Pulmonary artery endothelial cell (primary cell): ENCODE results near the gene SETD3. TPM values are rescaled to one million over a fixed set of nuclear protein-coding genes. Genes with fewer than 3 reads are reported as not detected.

Source experiments
- DNase-seq: peaks from one replicate; pipeline ENCODE4 v3.0.0-alpha.2; 2011; ENCODE audit warnings: low read depth, low spot score
- total RNA-seq: library from RNA; depleted of rRNA; stranded (reverse); fragments of >200 nt; gene quantifications from 2 replicates; pipeline ENCODE4 v1.2.3, GENCODE V29; 2014

SETD3 gene
- total RNA-seq, 1 donor from 2014 or later = 54.1 TPM

- DNase-seq = no peak
These were observed 17.2 kb upstream of the SETD3 start for GRCh38 chr14:99497894-99498293.

- no peak for DNase-seq
These were observed 16.7 kb upstream of the SETD3 start for GRCh38 chr14:99497341-99497740.

- no peak for DNase-seq
These were observed 3.4 kb upstream of the SETD3 start for GRCh38 chr14:99484106-99484505.

- no peak for DNase-seq
These were observed 1.1 kb upstream of the SETD3 start for GRCh38 chr14:99481745-99482099.

- DNase-seq = peak; percentile 99
These were observed 472 bp upstream of the SETD3 start, which contains the start of gene CCNK for GRCh38 chr14:99480917-99481744. TSS of gene CCNK (plus strand) at chr14:99481409. CDS start at chr14:99492678, 11,269 bp downstream.

GRCh38 chr14:99479160-99479905 is 1.3 kb downstream of the SETD3 start:
- DNase-seq = no peak

GRCh38 chr14:99478128-99478527 is 2.5 kb downstream of the SETD3 start:
- DNase-seq = no peak

- no peak for DNase-seq
These were observed 3.8 kb downstream of the SETD3 start for GRCh38 chr14:99476864-99477263.

- no peak for DNase-seq
These were observed 5.0 kb downstream of the SETD3 start for GRCh38 chr14:99475660-99476059.

GRCh38 chr14:99475179-99475578 is 5.5 kb downstream of the SETD3 start:
- DNase-seq = no peak

GRCh38 chr14:99473458-99473857 is 7.2 kb downstream of the SETD3 start:
- DNase-seq = no peak

GRCh38 chr14:99472937-99473336 is 7.7 kb downstream of the SETD3 start:
- DNase-seq = no peak

- DNase-seq = no peak
These were observed 8.9 kb downstream of the SETD3 start for GRCh38 chr14:99471731-99472130.

- DNase-seq = no peak
These were observed 11.6 kb downstream of the SETD3 start for GRCh38 chr14:99468836-99469592.

GRCh38 chr14:99468081-99468480 is 12.6 kb downstream of the SETD3 start:
- DNase-seq = no peak

- DNase-seq = no peak
These were observed 13.2 kb downstream of the SETD3 start for GRCh38 chr14:99467336-99468078.

- no peak for DNase-seq
These were observed 13.9 kb downstream of the SETD3 start for GRCh38 chr14:99466758-99467157.

- no peak for DNase-seq
These were observed 15.4 kb downstream of the SETD3 start for GRCh38 chr14:99465288-99465687.

GRCh38 chr14:99463974-99464373 is 16.7 kb downstream of the SETD3 start:
- no peak for DNase-seq

GRCh38 chr14:99462210-99462609 is 18.4 kb downstream of the SETD3 start:
- DNase-seq = no peak

GRCh38 chr14:99461411-99462085 is 19.1 kb downstream of the SETD3 start:
- no peak for DNase-seq
